Gastrocnemius medialis (tissue), 4 donors: ENCODE results near the gene KCTD16.

Experiments
- CTCF ChIP-seq, 5 experiments: fragments of 450-650 bp in 3 of 5; fragments of 200-600 bp in 2 of 5; sonication (generic) in 2 of 5; IDR thresholded peaks in 4 of 5; conservative IDR thresholded peaks in 1 of 5; 1 replicate in 4 of 5; 2 replicates in 1 of 5; pipeline ENCODE4 v1.5.1; 2016 to 2019; ENCODE audit warnings: antibody characterized with exemption in 5 of 5, mild to moderate bottlenecking in 3 of 5, moderate library complexity in 3 of 5
- POLR2A ChIP-seq, 2 donors: fragments of 450-650 bp; IDR thresholded peaks; one replicate each; pipeline ENCODE4 v1.6.1; 2017; ENCODE audit warnings: antibody characterized with exemption in 2 of 2, mild to moderate bottlenecking in 2 of 2, moderate library complexity in 2 of 2

GRCh38 chr5:144249755-144250464, 79.2 kb downstream of the KCTD16 start:
- no peak for TF ChIP-seq CTCF (IDR thresholded peaks at IDR 0.05 in 4 of 5, conservative IDR thresholded peaks at IDR 0.05 in 1 of 5)
- TF ChIP-seq POLR2A (IDR thresholded peaks at IDR 0.05), result no peak
